Common myeloid progenitor, CD34-positive (primary cell): ENCODE results near the gene GRK7.
"Not testable (repeated sequence)": the region's sequence is repeated elsewhere in the genome, so short reads cannot be mapped to it uniquely, and the experiment has no call there.

Source experiments
- CTCF ChIA-PET: fragments of 350-600 bp; sonication (Branson Sonifier 250); formaldehyde crosslinking; loops from one replicate; lab custom pipeline; 2021; ENCODE audit warnings: antibody characterized with exemption; lab: Charles Lee
- POLR2A ChIA-PET: fragments of 350-600 bp; sonication (Branson Sonifier 250); formaldehyde crosslinking; loops from one replicate; lab custom pipeline; 2021; ENCODE audit warnings: antibody characterized with exemption; lab: Charles Lee
- DNase-seq, 3 donors: peaks; one replicate each; pipeline versions ENCODE4 v3.0.0 to v3.0.0-alpha.2; 2013
- H3K27ac ChIP-seq, 2 experiments: 1 replicate in 1 of 2; 2 replicates in 1 of 2; pipeline ENCODE4 v1.7.0; 2013; ENCODE audit warnings: inconsistent platforms in 2 of 2, low read length in 2 of 2, mild to moderate bottlenecking in 2 of 2, low read depth in 1 of 2, moderate library complexity in 1 of 2; ENCODE audit not compliant: severe bottlenecking in 2 of 2, insufficient read depth in 1 of 2, poor library complexity in 1 of 2
- H3K27me3 ChIP-seq, 5 experiments: replicated peaks in 2 of 5; 1 replicate in 3 of 5; 2 replicates in 2 of 5; pipeline versions ENCODE4 v1.6.1 to v1.7.0; 2013; ENCODE audit warnings: low read length in 4 of 5, mild to moderate bottlenecking in 2 of 5, moderate library complexity in 2 of 5, inconsistent platforms in 1 of 5; ENCODE audit not compliant: insufficient read depth in 5 of 5, control insufficient read depth in 4 of 5
- H3K36me3 ChIP-seq, 4 experiments: 1 replicate in 2 of 4; 2 replicates in 2 of 4; pipeline versions ENCODE4 v1.6.1 to v1.7.0; 2013; ENCODE audit warnings: low read length in 3 of 4, control low read depth in 1 of 4, mild to moderate bottlenecking in 1 of 4; ENCODE audit not compliant: control insufficient read depth in 4 of 4, insufficient read depth in 4 of 4
- H3K4me1 ChIP-seq, 4 experiments: 1 replicate in 3 of 4; 2 replicates in 1 of 4; pipeline versions ENCODE4 v1.6.1 to v1.7.1; 2013; ENCODE audit warnings: low read length in 3 of 4, mild to moderate bottlenecking in 3 of 4, control low read depth in 1 of 4, inconsistent platforms in 1 of 4, moderate library complexity in 1 of 4; ENCODE audit not compliant: control insufficient read depth in 4 of 4, insufficient read depth in 4 of 4; ENCODE audit errors: control extremely low read depth in 1 of 4
- H3K4me3 ChIP-seq, 7 experiments: 1 replicate in 4 of 7; 2 replicates in 3 of 7; pipeline versions ENCODE4 v1.5.1 to v1.7.0; 2013; ENCODE audit warnings: mild to moderate bottlenecking in 7 of 7, low read length in 6 of 7, moderate library complexity in 6 of 7, inconsistent platforms in 2 of 7, low read depth in 2 of 7, control low read depth in 1 of 7; ENCODE audit not compliant: insufficient read depth in 4 of 7, control insufficient read depth in 1 of 7; ENCODE audit errors: extremely low read depth in 1 of 7
- H3K9me3 ChIP-seq, 5 experiments: 1 replicate in 4 of 5; 2 replicates in 1 of 5; pipeline versions ENCODE4 v1.6.1 to v1.7.1; 2013; ENCODE audit warnings: low read length in 4 of 5, mild to moderate bottlenecking in 2 of 5, inconsistent platforms in 1 of 5, low read depth in 1 of 5, moderate library complexity in 1 of 5; ENCODE audit not compliant: control insufficient read depth in 4 of 5, insufficient read depth in 2 of 5; ENCODE audit errors: control extremely low read depth in 1 of 5
- WGBS: methylation state at CpG from one replicate; pipeline ENCODE4 v1.1.5; 2013; ENCODE audit not compliant: insufficient coverage; 5-methylcytosine and 5-hydroxymethylcytosine counted together

Gene GRK7

GRCh38 chr3:141779667-141780066, 16.5 kb downstream of the GRK7 start:
- Histone ChIP-seq H3K4me3 (no peak overlapping the region), H3K27me3 (no peaks in the 10 kb centered on the region), H3K4me1 (peaks cover 0 to 12% (median 6%) of the 10 kb centered on the region in 4 experiments), H3K36me3 (no peaks in the 10 kb centered on the region), H3K9me3 (no peaks in the 10 kb centered on the region), H3K27ac (no peak overlapping the region)
- ChIA-PET POLR2A (no interaction called here), CTCF (no interaction called here)
- no peak for DNase-seq
- 80% methylated on average over 1 of the region's 1 CpG for WGBS

GRCh38 chr3:141782386-141782932, 19.3 kb downstream of the GRK7 start:
- no peaks in the 10 kb centered on the region for H3K27me3 ChIP-seq
- POLR2A ChIA-PET: interaction anchor here (0.6 kb wide), 1 partner anchor 49 kb away, joined by 3 read pairs; no protein-coding TSS in a partner anchor
- no peaks in the 10 kb centered on the region for H3K36me3 ChIP-seq
- H3K4me1 ChIP-seq: peaks cover 0 to 16% (median 6%) of the 10 kb centered on the region in 4 experiments
- DNase-seq: no peak
- no peak overlapping the region for H3K4me3 ChIP-seq
- no peak overlapping the region for H3K27ac ChIP-seq
- CTCF ChIA-PET: interaction anchor here (0.9 to 2.0 kb wide), 2 partner anchors 42 to 93 kb away, joined by 3 to 8 read pairs; no protein-coding TSS in a partner anchor
- WGBS: 100% methylated on average over 1 of the region's 4 CpGs
- no peaks in the 10 kb centered on the region for H3K9me3 ChIP-seq

- Histone ChIP-seq H3K27me3 (no peaks in the 10 kb centered on the region), H3K36me3 (no peaks in the 10 kb centered on the region), H3K27ac (no peak overlapping the region), H3K9me3 (no peaks in the 10 kb centered on the region), H3K4me3 (no peak overlapping the region), H3K4me1 (peaks cover 0 to 16% (median 6%) of the 10 kb centered on the region in 4 experiments)
- ChIA-PET CTCF (interaction anchor here (1.1 to 2.0 kb wide), 3 partner anchors 11 to 43 kb away, joined by 3 to 8 read pairs (median 3); no protein-coding TSS in a partner anchor), POLR2A (no interaction called here)
- no peak for DNase-seq
- 97% methylated on average over 6 of the region's 6 CpGs for WGBS
Observed at GRCh38 chr3:141783632-141784031, 20.4 kb downstream of the GRK7 start.

GRCh38 chr3:141784096-141784495, 20.9 kb downstream of the GRK7 start:
- DNase-seq: no peak
- ChIA-PET POLR2A (no interaction called here), CTCF (interaction anchor here (0.9 to 1.9 kb wide), 6 partner anchors 12 to 91 kb away, joined by 3 to 5 read pairs (median 4); no protein-coding TSS in a partner anchor)
- 66% methylated on average over 8 of the region's 8 CpGs for WGBS
- no peaks in the 10 kb centered on the region for H3K36me3 ChIP-seq
- no peaks in the 10 kb centered on the region for H3K27me3 ChIP-seq
- no peak overlapping the region for H3K4me3 ChIP-seq
- H3K4me1 ChIP-seq: peaks cover 0 to 16% (median 6%) of the 10 kb centered on the region in 4 experiments
- H3K9me3 ChIP-seq: no peaks in the 10 kb centered on the region
- H3K27ac ChIP-seq: peak overlapping the region in 1 of 2 experiments; percentile 28

GRCh38 chr3:141784531-141784930, 21.3 kb downstream of the GRK7 start:
- Histone ChIP-seq H3K27me3 (no peaks in the 10 kb centered on the region), H3K9me3 (no peaks in the 10 kb centered on the region), H3K36me3 (no peaks in the 10 kb centered on the region), H3K4me3 (no peak overlapping the region), H3K27ac (peak overlapping the region in 1 of 2 experiments; percentile 28), H3K4me1 (peaks cover 0 to 16% (median 6%) of the 10 kb centered on the region in 4 experiments)
- POLR2A ChIA-PET: no interaction called here
- no CpG with 5 or more reads among the region's 2 CpGs for WGBS
- DNase-seq: peak; percentile 26 to 83 (median 71)
- CTCF ChIA-PET: interaction anchor here (0.9 to 1.9 kb wide), 5 partner anchors 15 to 91 kb away, joined by 3 to 5 read pairs (median 4); no protein-coding TSS in a partner anchor

GRCh38 chr3:141788149-141788548, 24.9 kb downstream of the GRK7 start:
- Histone ChIP-seq H3K36me3 (no peaks in the 10 kb centered on the region), H3K4me1 (peaks cover 0 to 16% (median 6%) of the 10 kb centered on the region in 4 experiments), H3K4me3 (no peak overlapping the region), H3K9me3 (no peaks in the 10 kb centered on the region), H3K27ac (no peak overlapping the region), H3K27me3 (no peaks in the 10 kb centered on the region)
- 93% methylated on average over 4 of the region's 4 CpGs for WGBS
- DNase-seq: no peak
- POLR2A ChIA-PET: interaction anchor here (0.6 kb wide), 1 partner anchor 11 kb away, joined by 3 read pairs; no protein-coding TSS in a partner anchor
- CTCF ChIA-PET: interaction anchor here (1.0 kb wide), 1 partner anchor 9 kb away, joined by 5 read pairs; no protein-coding TSS in a partner anchor

GRCh38 chr3:141788750-141789149, 25.5 kb downstream of the GRK7 start:
- DNase-seq, H3K36me3 ChIP-seq, H3K9me3 ChIP-seq, H3K27me3 ChIP-seq, H3K4me3 ChIP-seq, POLR2A ChIA-PET, H3K27ac ChIP-seq: not testable (repeated sequence)
- peaks cover 0 to 13% (median 5%) of the 10 kb centered on the region in 4 experiments for H3K4me1 ChIP-seq
- CTCF ChIA-PET: interaction anchor here (1.0 kb wide), 1 partner anchor 8 kb away, joined by 5 read pairs; no protein-coding TSS in a partner anchor
- 96% methylated on average over 4 of the region's 5 CpGs for WGBS
